H9 (cell line): ENCODE results near the gene NME5. TPM values are rescaled to one million over a fixed set of nuclear protein-coding genes. Genes with fewer than 3 reads are reported as not detected.

ENCODE experiments used
- DNase-seq: peaks from one replicate; pipeline ENCODE4 v3.0.0-alpha.2; 2017
- H2AFZ ChIP-seq: one replicate; pipeline ENCODE4 v1.6.1; 2013; ENCODE audit warnings: mild to moderate bottlenecking, low read length, control low read depth, moderate library complexity
- H2AK5ac ChIP-seq: 2 replicates; pipeline ENCODE4 v1.6.1; 2013; ENCODE audit warnings: low read length, control low read depth, mixed read lengths; ENCODE audit not compliant: insufficient read length
- H2BK120ac ChIP-seq: one replicate; pipeline ENCODE4 v1.6.1; 2013; ENCODE audit warnings: low read depth, mild to moderate bottlenecking, low read length, control low read depth, inconsistent platforms; ENCODE audit not compliant: poor library complexity, severe bottlenecking
- H2BK12ac ChIP-seq: 2 replicates; pipeline ENCODE4 v1.6.1; 2013; ENCODE audit warnings: low read length, control low read depth, mixed read lengths, low read depth; ENCODE audit not compliant: insufficient read length
- H2BK15ac ChIP-seq: 2 replicates; pipeline ENCODE4 v1.6.1; 2013; ENCODE audit warnings: low read depth, low read length, control low read depth
- H2BK20ac ChIP-seq: one replicate; pipeline ENCODE4 v1.6.1; 2013; ENCODE audit warnings: low read depth, mild to moderate bottlenecking, low read length, control low read depth, inconsistent platforms; ENCODE audit not compliant: poor library complexity, severe bottlenecking
- H2BK5ac ChIP-seq: 2 replicates; pipeline ENCODE4 v1.6.1; 2013; ENCODE audit warnings: low read length, control low read depth, mixed read lengths; ENCODE audit not compliant: insufficient read length
- H3K14ac ChIP-seq: 2 replicates; pipeline ENCODE4 v1.6.1; 2013; ENCODE audit warnings: low read length, control low read depth; ENCODE audit not compliant: insufficient read depth
- H3K18ac ChIP-seq: 2 replicates; pipeline ENCODE4 v1.6.1; 2013; ENCODE audit warnings: low read depth, mild to moderate bottlenecking, mixed read lengths, low read length, control low read depth; ENCODE audit not compliant: insufficient read length
- H3K23ac ChIP-seq: 2 replicates; pipeline ENCODE4 v1.6.1; 2013; ENCODE audit warnings: low read length, control low read depth, mixed read lengths, low read depth; ENCODE audit not compliant: insufficient read length
- H3K23me2 ChIP-seq: 2 replicates; pipeline ENCODE4 v1.6.1; 2013; ENCODE audit warnings: low read depth, mild to moderate bottlenecking, mixed read lengths, low read length, control low read depth; ENCODE audit not compliant: insufficient read length, poor library complexity, severe bottlenecking
- H3K27ac ChIP-seq: 2 replicates; pipeline ENCODE4 v1.5.1; 2013; ENCODE audit warnings: low read length, control low read depth, mixed read lengths, low read depth; ENCODE audit not compliant: insufficient read length
- H3K27me3 ChIP-seq: 2 replicates; pipeline ENCODE4 v1.6.1; 2013; ENCODE audit warnings: low read length, control low read depth, inconsistent platforms; ENCODE audit not compliant: insufficient read depth
- H3K4ac ChIP-seq: 2 replicates; pipeline ENCODE4 v1.6.1; 2013; ENCODE audit warnings: low read depth, mild to moderate bottlenecking, control low read depth, inconsistent platforms, low read length, moderate library complexity
- H3K4me1 ChIP-seq: 2 replicates; pipeline ENCODE4 v1.6.1; 2013; ENCODE audit warnings: low read length, control low read depth, inconsistent platforms; ENCODE audit not compliant: insufficient read depth
- H3K4me2 ChIP-seq: 2 replicates; pipeline ENCODE4 v1.6.1; 2013; ENCODE audit warnings: low read length, control low read depth, mixed read lengths; ENCODE audit not compliant: insufficient read length, insufficient read depth
- H3K56ac ChIP-seq: 2 replicates; pipeline ENCODE4 v1.6.1; 2013; ENCODE audit warnings: low read depth, mild to moderate bottlenecking, mixed read lengths, low read length, control low read depth; ENCODE audit not compliant: insufficient read length
- H3K79me1 ChIP-seq: 2 replicates; pipeline ENCODE4 v1.6.1; 2013; ENCODE audit warnings: low read depth, mild to moderate bottlenecking, moderate library complexity, low read length, control low read depth, inconsistent platforms; ENCODE audit not compliant: insufficient read depth, poor library complexity, severe bottlenecking
- H3K79me2 ChIP-seq: 2 replicates; pipeline ENCODE4 v1.6.1; 2013; ENCODE audit warnings: low read length, control low read depth, inconsistent platforms; ENCODE audit not compliant: insufficient read depth
- H3K9ac ChIP-seq: 2 replicates; pipeline ENCODE4 v1.6.1; 2013; ENCODE audit warnings: low read length, control low read depth, mixed read lengths; ENCODE audit not compliant: insufficient read length; ENCODE audit errors: extremely low read depth
- H3K9me3 ChIP-seq: one replicate; pipeline ENCODE4 v1.6.1; 2013; ENCODE audit warnings: low read depth, low read length, inconsistent platforms; ENCODE audit not compliant: control insufficient read depth
- H3T11ph ChIP-seq: one replicate; pipeline ENCODE4 v1.6.1; 2013; ENCODE audit warnings: mild to moderate bottlenecking, low read length, control low read depth, inconsistent platforms
- H4K20me1 ChIP-seq: one replicate; pipeline ENCODE4 v1.6.1; 2013; ENCODE audit not compliant: control insufficient read depth, insufficient read length, insufficient read depth
- H4K5ac ChIP-seq: 2 replicates; pipeline ENCODE4 v1.6.1; 2013; ENCODE audit warnings: low read depth, mild to moderate bottlenecking, mixed read lengths, low read length, control low read depth; ENCODE audit not compliant: insufficient read length
- H4K8ac ChIP-seq: replicated peaks from 2 replicates; pipeline ENCODE4 v1.6.1; 2013; ENCODE audit warnings: low read length, control low read depth, mixed read lengths, low read depth; ENCODE audit not compliant: insufficient read length
- H4K91ac ChIP-seq: 2 replicates; pipeline ENCODE4 v1.6.1; 2013; ENCODE audit warnings: low read depth, mild to moderate bottlenecking, moderate library complexity, mixed read lengths, low read length, control low read depth; ENCODE audit not compliant: insufficient read length
- H3K27ac Mint-ChIP-seq, 3 experiments: 2 replicates in 2 of 3; 3 replicates in 1 of 3; pipeline ENCODE4 v1.8.0; 2020 to 2021; ENCODE audit warnings: mixed read lengths in 3 of 3, mild to moderate bottlenecking in 1 of 3, moderate library complexity in 1 of 3
- H3K27me3 Mint-ChIP-seq: 2 replicates; pipeline ENCODE4 v1.8.0; 2021; ENCODE audit warnings: low read depth, mild to moderate bottlenecking, moderate library complexity, mixed read lengths
- H3K36me3 Mint-ChIP-seq, 3 experiments: 2 replicates in 2 of 3; 3 replicates in 1 of 3; pipeline ENCODE4 v1.8.0; 2020 to 2021; ENCODE audit warnings: low read depth in 3 of 3, mixed read lengths in 3 of 3; ENCODE audit not compliant: insufficient read depth in 1 of 3
- H3K4me1 Mint-ChIP-seq, 2 experiments: 2 replicates each; pipeline ENCODE4 v1.8.0; 2020; ENCODE audit warnings: mixed read lengths in 2 of 2
- H3K4me3 Mint-ChIP-seq, 2 experiments: 2 replicates in 1 of 2; 3 replicates in 1 of 2; pipeline ENCODE4 v1.8.0; 2020 to 2021; ENCODE audit warnings: mild to moderate bottlenecking in 2 of 2, mixed read lengths in 2 of 2, moderate library complexity in 1 of 2
- H3K9me3 Mint-ChIP-seq, 2 experiments: 2 replicates in 1 of 2; 3 replicates in 1 of 2; pipeline ENCODE4 v1.8.0; 2020; ENCODE audit warnings: mild to moderate bottlenecking in 2 of 2, mixed read lengths in 2 of 2, moderate library complexity in 1 of 2
- total RNA-seq: library from RNA; stranded (reverse); gene quantifications from 2 replicates; pipeline ENCODE4 v1.2.1, GENCODE V29; 2021
- TF ChIP-seq, protein P1 (sequence below): fragments of 200-600 bp; sonication (generic); conservative IDR thresholded peaks from 3 replicates; pipeline ENCODE4 v1.8.0; 2021; ENCODE audit warnings: antibody characterized with exemption, mild to moderate bottlenecking

The NME5 gene
- total RNA-seq, 1 experiment from 2014 or later = 0.96 TPM

DNA sequence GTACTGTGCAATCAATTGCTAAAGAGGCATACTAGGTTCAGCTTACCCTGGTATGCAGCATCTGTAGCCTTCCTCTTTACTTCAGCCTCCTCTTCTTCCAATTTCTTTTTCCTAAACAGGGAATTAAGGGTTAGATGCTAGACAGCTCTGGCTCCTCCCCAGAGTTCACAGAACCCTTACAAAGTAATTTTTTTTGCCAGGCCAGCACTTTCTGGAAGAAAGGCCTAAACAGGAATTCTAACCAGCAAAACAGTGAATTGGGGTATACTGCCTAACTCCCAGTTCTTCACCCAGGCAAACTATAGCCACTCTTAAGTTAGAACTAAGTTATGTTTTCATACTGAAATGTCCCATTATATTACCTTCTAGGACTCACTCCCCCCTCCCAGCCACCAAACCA lies 31.1 kb upstream of the NME5 start:
- H3K9ac ChIP-seq = no peak overlapping the region
- no peaks in the 10 kb centered on the region for H3K9me3 ChIP-seq
- TF ChIP-seq, protein P1, sequence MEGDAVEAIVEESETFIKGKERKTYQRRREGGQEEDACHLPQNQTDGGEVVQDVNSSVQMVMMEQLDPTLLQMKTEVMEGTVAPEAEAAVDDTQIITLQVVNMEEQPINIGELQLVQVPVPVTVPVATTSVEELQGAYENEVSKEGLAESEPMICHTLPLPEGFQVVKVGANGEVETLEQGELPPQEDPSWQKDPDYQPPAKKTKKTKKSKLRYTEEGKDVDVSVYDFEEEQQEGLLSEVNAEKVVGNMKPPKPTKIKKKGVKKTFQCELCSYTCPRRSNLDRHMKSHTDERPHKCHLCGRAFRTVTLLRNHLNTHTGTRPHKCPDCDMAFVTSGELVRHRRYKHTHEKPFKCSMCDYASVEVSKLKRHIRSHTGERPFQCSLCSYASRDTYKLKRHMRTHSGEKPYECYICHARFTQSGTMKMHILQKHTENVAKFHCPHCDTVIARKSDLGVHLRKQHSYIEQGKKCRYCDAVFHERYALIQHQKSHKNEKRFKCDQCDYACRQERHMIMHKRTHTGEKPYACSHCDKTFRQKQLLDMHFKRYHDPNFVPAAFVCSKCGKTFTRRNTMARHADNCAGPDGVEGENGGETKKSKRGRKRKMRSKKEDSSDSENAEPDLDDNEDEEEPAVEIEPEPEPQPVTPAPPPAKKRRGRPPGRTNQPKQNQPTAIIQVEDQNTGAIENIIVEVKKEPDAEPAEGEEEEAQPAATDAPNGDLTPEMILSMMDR = no peak
- no peak overlapping the region for H2BK15ac ChIP-seq
- peaks cover 42 to 96% (median 90%) of the 10 kb centered on the region in 3 experiments for H3K36me3 Mint-ChIP-seq
- no peak overlapping the region for H2AFZ ChIP-seq
- no peaks in the 10 kb centered on the region for H3K4me1 ChIP-seq
- no peak for DNase-seq
- H2AK5ac ChIP-seq = no peak overlapping the region
- H3K18ac ChIP-seq = no peak overlapping the region
- no peak overlapping the region for H3K23ac ChIP-seq
- H3K27ac ChIP-seq = no peak overlapping the region
- no peak overlapping the region for H4K5ac ChIP-seq
- H3K4ac ChIP-seq = no peak overlapping the region
- H4K20me1 ChIP-seq = no peaks in the 10 kb centered on the region
- H2BK20ac ChIP-seq = no peak overlapping the region
- H4K91ac ChIP-seq = no peak overlapping the region
- no peak overlapping the region for H3K56ac ChIP-seq
- H3K23me2 ChIP-seq = no peaks in the 10 kb centered on the region
- H2BK120ac ChIP-seq = no peak overlapping the region
- no peak overlapping the region for H4K8ac ChIP-seq
- H3K4me1 Mint-ChIP-seq = no peaks in the 10 kb centered on the region
- H3K9me3 Mint-ChIP-seq = no peaks in the 10 kb centered on the region
- no peak overlapping the region for H3K4me3 Mint-ChIP-seq
- H3K14ac ChIP-seq = no peak overlapping the region
- no peaks in the 10 kb centered on the region for H3K79me2 ChIP-seq
- H2BK5ac ChIP-seq = no peak overlapping the region
- H3T11ph ChIP-seq = no peak overlapping the region
- no peak overlapping the region for H3K27ac Mint-ChIP-seq
- no peak overlapping the region for H3K4me2 ChIP-seq
- no peaks in the 10 kb centered on the region for H3K27me3 Mint-ChIP-seq
- no peak overlapping the region for H2BK12ac ChIP-seq
- no peaks in the 10 kb centered on the region for H3K27me3 ChIP-seq
- H3K79me1 ChIP-seq = no peaks in the 10 kb centered on the region
